RWPE2 (cell line): ENCODE data around the gene SLC12A9.

Experiments
- ATAC-seq: fragments of 200-7000 bp; cut with Tn5 transposase; 3 replicates; pipeline ENCODE4 v1.9.1; 2021; ENCODE audit warnings: low read depth
- DNase-seq: peaks from one replicate; pipeline ENCODE4 v3.0.0-alpha.2; 2020; ENCODE audit warnings: low spot score
- H3K27ac ChIP-seq: fragments of 450-650 bp; 2 replicates; pipeline ENCODE4 v1.5.1; 2017; ENCODE audit warnings: mild to moderate bottlenecking; ENCODE audit not compliant: poor library complexity, severe bottlenecking
- H3K27me3 ChIP-seq: fragments of 250-450 bp; sonication (Bioruptor Pico); 2 replicates; pipeline ENCODE4 v1.5.1; 2021; ENCODE audit warnings: mild to moderate bottlenecking, moderate library complexity; ENCODE audit not compliant: insufficient read depth, poor library complexity, severe bottlenecking
- H3K36me3 ChIP-seq: fragments of 250-450 bp; sonication (Bioruptor Pico); 2 replicates; pipeline ENCODE4 v1.5.1; 2020; ENCODE audit warnings: low read depth, mild to moderate bottlenecking, moderate library complexity
- H3K4me1 ChIP-seq: fragments of 250-450 bp; sonication (Bioruptor Pico); 2 replicates; pipeline ENCODE4 v1.5.1; 2021; ENCODE audit warnings: mild to moderate bottlenecking, moderate library complexity; ENCODE audit not compliant: insufficient read depth, poor library complexity, severe bottlenecking
- H3K4me3 ChIP-seq: fragments of 250-450 bp; sonication (Bioruptor Pico); 2 replicates; pipeline ENCODE4 v1.5.1; 2021; ENCODE audit warnings: mild to moderate bottlenecking, moderate library complexity; ENCODE audit not compliant: severe bottlenecking
- H3K9me3 ChIP-seq: fragments of 250-450 bp; sonication (Bioruptor Pico); 2 replicates; pipeline ENCODE4 v1.5.1; 2021; ENCODE audit warnings: mild to moderate bottlenecking, moderate library complexity; ENCODE audit not compliant: severe bottlenecking
- CTCF ChIP-seq: fragments of 450-650 bp; IDR thresholded peaks from one replicate; pipeline ENCODE4 v1.5.1; 2017; ENCODE audit warnings: mild to moderate bottlenecking, moderate library complexity; ENCODE audit not compliant: poor library complexity, severe bottlenecking

Gene SLC12A9

GRCh38 chr7:100830396-100830795 lies 22.1 kb upstream of the SLC12A9 start:
- no peaks in the 10 kb centered on the region for H3K36me3 ChIP-seq
- H3K9me3 ChIP-seq: no peaks in the 10 kb centered on the region
- no peaks in the 10 kb centered on the region for H3K4me1 ChIP-seq
- TF ChIP-seq CTCF: no peak
- no peaks in the 10 kb centered on the region for H3K27me3 ChIP-seq
- no peak overlapping the region for H3K27ac ChIP-seq
- no peak for DNase-seq
- H3K4me3 ChIP-seq: no peak overlapping the region
- no peak for ATAC-seq

GRCh38 chr7:100832281-100832633 lies 20.3 kb upstream of the SLC12A9 start:
- Histone ChIP-seq H3K36me3 (no peaks in the 10 kb centered on the region), H3K27ac (no peak overlapping the region), H3K4me1 (peaks cover 12% of the 10 kb centered on the region), H3K4me3 (no peak overlapping the region), H3K9me3 (no peaks in the 10 kb centered on the region), H3K27me3 (no peaks in the 10 kb centered on the region)
- no peak for TF ChIP-seq CTCF
- DNase-seq: no peak
- ATAC-seq: no peak

DNA sequence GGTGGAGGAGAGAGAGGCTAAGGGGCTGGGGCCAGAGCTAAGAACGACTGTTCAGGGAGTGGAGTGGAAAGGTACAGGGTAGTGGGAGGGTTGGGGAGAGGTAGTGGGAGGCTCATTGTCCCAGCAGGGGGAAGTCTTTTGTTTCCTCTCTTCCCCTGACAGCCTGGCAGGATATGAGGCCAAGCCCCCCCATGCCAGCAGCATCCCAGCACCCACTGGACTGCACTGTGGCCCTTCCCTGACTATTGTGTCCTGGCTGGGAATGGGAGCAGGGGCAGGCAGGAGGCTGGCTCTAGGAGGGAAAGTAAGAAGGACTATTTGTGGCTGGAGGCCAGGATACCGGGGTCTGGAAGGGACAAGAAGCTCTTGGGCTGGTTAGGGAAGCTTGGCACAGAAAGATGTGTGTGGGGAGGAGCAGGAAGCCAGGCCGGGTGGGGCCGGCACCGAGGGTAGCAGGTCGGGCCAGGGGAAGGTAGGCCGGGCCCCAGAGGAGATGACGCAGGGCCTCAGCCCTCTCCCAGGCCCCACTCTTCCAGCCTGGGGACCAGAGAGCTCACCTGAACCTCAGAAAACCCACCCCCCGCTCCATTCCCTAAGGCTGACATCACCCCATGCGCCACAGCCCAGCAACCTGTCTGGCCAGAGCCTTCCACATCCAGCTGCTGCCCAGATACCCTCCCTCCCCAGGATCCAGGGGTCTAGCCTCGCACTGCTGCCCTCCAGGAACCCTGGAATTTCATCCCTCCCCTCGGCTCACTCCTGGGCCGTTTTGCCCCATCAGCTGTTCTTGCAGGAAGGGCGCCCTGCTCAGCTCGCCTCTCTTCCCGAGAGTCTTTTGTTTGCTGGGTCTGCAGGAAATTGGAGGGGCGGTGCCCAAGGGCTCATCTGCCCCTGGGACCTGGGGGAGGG lies 16.4 kb upstream of the SLC12A9 start:
- DNase-seq: peak; percentile 91
- TF ChIP-seq CTCF: no peak
- Histone ChIP-seq H3K9me3 (no peaks in the 10 kb centered on the region), H3K27ac (peak overlapping the region; percentile 84), H3K36me3 (no peaks in the 10 kb centered on the region), H3K4me1 (peaks cover 12% of the 10 kb centered on the region), H3K27me3 (no peaks in the 10 kb centered on the region), H3K4me3 (no peak overlapping the region)
- peak; percentile 91 for ATAC-seq

GRCh38 chr7:100836812-100837098 lies 15.8 kb upstream of the SLC12A9 start:
- Histone ChIP-seq H3K27ac (peak overlapping the region; percentile 84), H3K36me3 (no peaks in the 10 kb centered on the region), H3K4me3 (peak overlapping the region; percentile 17), H3K27me3 (no peaks in the 10 kb centered on the region), H3K9me3 (no peaks in the 10 kb centered on the region), H3K4me1 (peaks cover 12% of the 10 kb centered on the region)
- TF ChIP-seq CTCF: no peak
- DNase-seq: no peak
- ATAC-seq: no peak
